ELF-1 (cell line): Measurements from ENCODE around the gene NINJ1.
"Not testable (repeated sequence)": the region's sequence is repeated elsewhere in the genome, so short reads cannot be mapped to it uniquely, and the experiment has no call there.

ENCODE experiments used
- DNase-seq: peaks from one replicate; pipeline ENCODE4 v3.0.0-alpha.2; 2016; ENCODE audit warnings: low read depth, low spot score

The NINJ1 gene

DNA sequence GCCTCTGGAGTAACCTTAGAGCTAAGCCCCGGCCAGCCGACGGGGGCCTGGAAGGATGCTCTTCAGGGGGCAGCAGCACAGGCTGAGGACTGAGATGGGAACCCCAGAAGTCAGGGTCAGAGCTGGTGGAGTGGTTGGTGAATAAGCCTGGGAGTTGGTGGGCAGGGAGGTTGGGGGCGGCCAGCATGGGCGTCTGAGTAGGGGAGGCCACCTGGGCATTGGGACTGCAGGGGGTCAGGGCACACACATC lies 14.4 kb downstream of the NINJ1 start:
- no peak for DNase-seq

DNA sequence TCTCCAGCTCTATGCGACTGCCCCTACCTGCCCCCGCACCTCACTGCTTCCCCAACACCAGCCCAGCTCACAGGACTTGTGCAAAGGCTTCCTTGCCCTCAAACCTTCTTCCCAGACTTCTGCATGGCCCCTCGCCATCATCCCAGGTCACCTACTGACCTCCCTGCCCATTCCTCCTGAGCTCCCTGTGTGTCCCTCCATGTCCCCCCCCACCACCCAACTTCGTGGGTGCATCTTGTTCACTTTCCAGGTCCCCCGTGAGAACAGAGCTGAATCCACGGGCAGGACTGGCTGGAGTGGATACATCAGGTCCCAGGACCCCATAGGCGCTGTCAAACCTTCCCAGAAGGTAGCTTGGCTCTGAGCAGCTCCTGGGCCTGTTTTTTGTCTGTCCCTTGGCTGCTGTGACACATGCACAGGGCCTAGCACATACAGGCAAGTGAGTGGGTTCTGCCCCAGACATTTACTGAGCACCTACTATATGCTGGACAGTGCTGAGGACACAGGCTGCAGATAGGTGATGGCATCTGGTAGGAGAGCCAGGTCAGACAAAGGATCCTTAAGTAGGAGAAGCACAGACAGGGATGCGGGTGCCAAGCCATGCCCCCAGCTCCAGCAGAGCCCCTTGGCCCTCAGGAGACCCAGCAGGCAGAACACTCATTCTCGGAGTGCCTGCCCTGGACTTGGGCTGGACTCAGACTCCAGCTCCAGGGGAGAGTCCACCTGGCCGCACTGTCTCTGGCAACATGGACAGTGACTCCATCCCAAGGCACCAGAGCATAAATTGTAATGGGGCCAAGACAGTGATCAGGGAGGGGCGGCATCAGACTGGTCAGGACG lies 15.0 kb downstream of the NINJ1 start:
- DNase-seq = no peak

DNA sequence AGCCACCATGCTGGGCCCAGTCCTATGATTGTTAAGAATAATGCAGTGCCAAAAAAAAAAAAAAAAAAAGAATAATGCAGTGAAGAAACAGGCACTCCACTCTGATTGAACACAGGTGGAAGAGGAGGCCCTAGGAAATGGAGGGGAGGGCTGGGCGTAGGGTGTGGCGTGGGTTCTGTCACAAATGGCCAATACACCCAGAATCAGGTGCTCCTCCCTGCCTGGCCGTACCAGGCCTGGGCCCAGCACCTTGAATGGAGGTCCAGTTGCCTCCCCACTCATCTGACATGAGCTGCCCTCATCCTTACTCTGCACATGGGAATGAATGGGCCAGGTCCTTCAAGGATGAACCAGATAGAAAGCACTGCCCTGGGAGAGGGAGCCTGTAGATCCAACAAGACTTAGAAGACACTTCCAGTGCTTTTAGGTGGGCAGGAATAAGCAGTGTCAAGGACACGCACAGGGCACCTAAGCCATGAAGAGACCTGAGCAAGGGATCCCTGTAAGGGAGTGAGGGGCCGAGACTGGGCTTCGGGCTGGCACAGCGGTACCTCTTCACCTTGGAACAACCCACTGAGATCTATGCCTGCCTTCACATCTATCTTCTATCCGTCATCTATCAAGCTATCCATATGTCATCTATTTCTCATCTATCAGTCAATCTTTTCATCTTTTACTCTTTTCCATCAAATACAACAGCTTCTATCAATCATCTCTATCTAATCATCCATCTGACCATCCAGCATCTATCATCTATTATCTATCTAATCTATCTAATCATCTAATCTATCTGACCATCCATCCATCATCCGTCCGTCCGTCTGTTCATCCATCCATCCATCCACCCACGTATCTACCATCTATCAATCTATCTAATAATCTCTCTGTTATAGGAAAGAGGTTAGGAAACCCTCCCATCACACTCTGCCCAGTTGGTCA lies 15.9 kb downstream of the NINJ1 start:
- no peak for DNase-seq

DNA sequence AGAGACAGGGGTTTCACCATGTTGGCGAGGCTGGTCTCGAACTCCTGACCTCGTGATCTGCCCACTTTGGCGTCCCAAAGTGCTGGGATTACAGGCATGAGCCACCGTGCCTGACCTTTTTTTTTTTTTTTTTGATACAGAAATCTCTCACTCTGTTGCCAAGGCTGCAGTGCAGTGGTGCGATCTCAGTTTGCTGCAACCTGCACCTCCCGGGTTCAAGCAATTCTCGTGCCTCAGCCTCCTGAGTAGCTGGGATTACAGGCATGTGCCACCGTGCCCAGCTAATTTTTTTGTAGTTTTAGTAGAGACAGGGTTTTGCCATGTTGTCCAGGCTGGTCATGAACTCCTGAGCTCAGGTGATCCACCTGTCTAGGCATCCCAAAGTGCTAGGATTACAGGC lies 16.5 kb downstream of the NINJ1 start:
- DNase-seq = not testable (repeated sequence)

DNA sequence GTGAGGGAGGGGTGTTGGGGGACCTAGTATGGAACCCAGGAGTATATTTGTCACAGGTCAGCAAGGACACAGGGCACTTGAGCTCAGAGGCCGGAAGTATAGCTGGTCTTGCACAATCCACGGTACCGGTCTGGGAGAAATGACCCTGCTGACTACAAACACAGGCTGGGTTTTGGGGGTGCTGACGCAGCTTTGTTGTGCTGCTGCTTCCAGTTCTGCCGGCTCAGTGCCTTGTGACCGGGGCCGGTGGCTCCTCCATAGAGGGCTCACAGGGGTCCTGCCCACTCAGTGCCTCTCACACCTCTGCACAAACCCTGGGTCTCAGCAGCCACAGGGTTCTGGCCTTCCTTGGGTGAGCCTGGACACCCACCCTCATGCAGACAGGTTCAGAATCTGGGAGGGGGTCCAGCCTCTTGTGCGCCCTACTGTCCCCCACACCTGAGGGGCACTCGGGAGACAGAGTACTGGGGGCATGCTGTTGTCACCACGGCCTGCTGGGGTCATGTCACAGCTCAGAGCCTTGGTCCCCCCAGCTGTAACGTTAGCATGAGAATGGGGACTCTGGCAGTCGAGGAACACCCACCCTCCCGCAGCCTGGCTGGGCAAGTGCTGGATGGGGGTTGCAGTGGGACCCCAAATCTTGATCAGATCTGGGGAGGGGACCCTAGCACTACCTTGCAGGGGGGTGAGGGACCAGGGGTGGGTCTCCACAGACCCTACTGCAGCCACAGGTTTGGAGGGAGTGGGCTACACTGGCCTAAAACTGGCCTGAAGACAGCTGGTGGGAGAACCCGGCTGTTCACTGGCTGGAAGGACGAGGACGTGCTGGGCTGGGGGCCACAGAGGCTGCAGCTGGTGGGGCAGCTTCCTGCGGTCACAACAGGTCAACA lies 17.7 kb downstream of the NINJ1 start:
- no peak for DNase-seq

DNA sequence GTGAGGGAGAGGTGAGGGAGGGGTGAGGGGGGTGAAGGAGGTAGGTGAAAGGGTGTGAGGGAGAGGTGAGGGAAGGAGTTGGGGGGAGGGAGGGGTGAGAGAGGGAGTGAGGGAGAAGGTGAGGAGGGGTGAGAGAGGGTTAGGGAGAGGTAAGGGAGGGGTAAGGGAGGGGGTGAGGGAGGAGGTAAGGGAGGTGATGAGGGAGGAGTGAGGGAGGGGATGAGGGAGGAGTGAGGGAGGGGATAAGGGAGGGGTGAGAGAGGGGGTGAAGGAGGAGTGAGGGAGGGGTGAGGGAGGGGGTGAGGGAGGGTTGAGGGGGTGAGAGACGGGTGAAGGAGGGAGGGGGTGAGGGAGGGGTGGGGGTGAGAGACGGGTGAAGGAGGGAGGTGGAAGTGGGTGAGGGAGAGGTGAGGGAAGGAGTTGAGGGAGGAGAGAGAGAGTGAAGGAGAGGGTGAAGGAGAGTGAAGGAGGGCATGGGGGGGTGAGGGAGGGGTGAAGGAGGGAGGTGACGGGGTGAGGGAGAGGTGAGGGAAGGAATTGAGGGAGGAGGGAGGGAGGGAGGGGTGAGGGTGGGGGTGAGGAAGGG lies 18.5 kb downstream of the NINJ1 start:
- DNase-seq = no peak

DNA sequence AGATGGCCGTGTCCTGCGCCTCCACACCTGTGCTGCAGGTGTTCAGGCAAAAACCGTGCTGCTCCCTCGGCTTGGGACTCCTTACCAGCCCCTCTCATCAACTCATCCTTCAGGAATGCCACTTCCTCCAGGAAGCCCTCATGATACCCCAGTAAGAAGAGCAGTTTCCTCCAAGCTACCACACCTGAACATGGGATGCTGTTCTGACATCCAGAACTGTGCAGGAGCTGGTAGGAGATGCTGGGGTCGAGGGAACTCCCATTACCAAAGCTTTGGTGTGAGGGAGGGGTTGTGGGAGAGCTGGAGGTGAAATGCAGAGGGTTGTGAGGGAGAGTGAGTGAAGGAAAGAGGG lies 19.1 kb downstream of the NINJ1 start:
- DNase-seq = no peak

DNA sequence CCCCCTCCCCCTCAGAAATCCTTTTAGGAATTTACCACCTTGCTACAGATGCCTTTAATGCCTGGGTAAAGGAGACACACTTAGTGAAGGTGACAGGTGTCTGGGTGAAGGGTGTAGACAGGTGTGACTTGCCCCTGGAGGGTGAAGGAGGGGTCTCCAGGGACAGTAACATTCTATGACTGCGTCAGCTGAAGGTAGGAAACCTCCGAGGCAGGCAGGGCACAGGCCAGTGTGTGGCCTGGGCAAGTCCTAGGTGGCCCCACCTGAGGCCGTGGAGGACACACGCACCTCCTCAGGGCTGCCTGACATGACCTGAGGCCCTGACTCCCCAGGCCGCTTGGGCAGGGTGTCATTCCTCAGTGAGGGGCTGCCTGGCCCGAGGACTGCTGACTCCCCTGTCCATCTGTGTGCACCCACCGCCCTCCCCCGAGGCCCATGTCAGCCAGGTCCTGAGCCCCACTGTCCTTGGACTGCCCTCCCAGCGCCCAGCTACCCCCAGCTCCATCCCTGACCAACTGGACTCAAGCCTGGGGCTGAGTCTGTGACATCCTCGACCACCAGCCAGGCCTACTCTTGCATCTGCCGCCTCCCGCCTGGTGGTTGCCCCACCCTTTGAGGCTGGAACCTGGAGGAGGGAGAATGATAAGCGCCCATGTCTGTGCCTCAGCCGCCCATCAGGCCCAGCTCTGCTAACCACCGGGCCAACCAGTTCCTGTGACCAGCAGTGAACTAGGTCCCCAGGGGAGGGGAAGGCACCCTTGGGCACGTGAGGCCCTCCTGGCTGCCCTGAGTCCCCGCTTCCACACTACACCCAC lies 19.7 kb downstream of the NINJ1 start:
- no peak for DNase-seq

DNA sequence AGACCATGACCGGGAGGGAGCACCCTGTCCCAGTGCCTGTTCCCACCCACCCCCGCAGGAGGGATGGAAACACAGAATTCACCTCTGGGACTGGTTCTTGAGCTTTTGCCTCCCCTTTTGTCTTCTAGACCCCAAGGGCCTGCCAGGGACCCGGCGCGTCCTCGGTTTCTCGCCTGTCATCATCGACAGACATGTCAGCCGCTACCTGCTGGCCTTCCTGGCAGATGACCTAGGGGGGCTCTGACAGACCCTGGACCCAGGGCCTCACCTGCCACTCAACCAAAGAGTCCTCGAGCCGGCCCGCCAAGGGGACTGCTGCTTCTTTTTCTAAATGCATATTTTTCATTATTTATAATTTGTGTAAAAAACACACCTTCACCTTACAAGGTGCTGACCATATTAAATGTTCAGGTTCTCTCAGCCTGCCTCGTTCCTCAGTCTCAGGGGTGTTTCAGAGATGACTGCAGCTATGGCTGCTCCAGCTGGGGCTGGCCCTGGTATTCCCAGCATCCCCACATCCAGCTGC lies 21.1 kb downstream of the NINJ1 start:
- no peak for DNase-seq

DNA sequence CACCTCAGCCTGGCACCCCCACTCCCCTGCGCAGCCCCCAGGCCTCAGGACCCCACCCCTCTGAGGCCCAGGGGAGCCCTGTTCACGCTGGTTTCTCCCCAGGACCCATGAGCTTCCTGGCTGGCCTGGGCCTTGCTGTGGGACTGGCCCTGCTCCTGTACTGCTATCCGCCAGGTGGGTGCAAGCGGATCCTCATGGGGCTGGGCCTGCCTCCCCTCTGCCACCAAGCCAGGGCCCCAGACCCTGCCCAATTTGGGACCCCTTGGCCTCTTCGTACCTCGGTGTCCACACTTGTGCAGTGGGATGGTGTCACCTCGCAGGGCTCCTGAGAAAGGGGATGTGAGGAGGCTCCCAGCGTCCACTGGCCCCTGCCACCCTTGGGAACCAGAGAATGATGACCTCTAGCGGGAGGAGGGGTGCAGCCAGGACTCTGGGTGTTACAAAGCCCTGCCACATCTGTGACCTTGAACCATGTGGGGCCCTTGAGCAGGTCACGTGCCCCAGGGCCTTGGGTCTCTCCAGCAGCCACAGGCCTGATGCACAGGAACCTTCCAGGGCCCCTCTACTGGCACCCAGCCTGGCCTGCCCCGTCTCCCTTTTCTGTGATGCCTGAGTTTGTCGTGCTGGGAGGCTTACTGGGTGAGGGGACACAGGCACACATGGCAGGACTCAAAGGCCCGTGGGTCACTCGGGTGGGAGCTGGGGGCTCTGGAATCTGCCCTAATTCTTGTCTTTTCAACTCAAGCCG lies 21.8 kb downstream of the NINJ1 start:
- no peak for DNase-seq

DNA sequence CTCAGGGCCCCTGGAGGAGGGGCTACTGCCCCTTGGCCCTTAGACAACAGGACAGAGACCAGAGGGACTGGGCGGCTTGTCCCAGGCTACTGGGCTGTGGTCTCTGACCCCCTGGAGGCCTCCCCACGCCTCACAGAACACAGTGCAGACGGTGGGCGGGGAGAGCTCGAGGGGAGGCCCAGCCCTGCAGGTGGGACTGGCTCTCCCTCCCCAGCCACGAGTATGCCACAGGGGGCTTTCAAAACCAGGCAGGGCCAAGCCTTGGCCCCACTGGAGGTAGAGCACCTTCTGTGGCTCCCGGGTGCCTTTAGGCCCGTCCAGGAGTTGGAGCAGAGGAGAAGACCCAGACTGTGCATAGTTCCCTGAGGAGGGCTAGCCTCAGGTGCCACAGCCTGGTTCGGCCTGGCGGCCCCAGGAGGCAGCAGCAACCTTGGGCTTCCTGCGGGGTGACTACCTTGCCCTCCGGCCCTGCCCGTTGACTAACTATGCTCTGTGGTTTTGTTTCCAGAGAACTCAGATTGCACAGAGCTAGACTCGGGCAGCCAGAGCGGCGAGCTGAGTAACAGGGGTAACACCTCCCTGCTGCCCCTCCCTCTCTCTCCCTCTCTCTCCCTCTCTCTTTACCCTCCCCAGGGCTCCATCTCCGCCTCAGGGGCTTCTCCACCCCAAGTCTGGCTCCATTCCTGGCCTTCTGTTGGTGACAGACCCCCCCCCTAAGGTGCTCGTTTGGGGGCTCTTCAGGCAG lies 22.5 kb downstream of the NINJ1 start:
- DNase-seq = no peak

DNA sequence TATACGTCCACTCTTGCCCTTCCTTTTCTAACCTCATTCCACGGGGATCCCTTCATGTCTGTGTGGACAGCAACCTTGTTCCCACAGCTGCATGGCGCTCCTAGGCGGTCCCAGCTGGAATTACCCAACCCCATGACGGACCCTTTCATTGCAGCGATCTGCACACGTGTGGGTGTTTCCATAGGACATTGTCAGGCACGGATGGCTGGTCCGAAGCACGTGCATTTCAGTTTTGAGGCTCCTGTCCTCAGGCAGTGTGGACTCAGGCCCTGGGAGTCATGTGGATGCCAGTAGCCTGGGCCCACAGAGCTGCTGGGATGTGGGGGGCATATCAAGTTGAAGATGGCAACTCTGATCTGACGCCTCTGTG lies 23.1 kb downstream of the NINJ1 start:
- no peak for DNase-seq

DNA sequence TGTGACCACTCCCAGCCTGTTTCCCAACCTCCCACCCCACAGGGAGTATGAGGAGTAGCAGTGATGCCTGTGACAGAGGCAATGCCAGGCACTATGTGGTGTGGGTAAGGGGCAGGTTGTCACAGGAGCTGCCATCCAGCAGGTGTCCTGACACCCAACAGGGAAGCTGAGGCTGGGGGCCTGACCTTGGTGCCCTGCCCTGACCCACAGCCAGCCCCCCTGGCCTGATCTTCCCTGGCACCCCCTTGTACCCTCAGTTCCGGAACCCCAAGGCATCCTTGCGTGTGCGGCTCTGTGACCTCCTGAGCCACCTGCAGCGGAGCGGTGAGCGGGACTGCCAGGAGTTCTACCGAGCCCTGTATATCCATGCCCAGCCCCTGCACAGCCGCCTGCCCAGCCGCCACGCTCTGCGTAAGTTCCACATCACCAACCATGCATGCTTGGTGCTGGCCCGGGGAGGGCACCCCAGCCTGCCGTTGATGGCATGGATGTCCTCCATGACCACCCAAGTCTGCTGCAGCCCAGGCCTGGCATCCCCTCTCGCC lies 23.7 kb downstream of the NINJ1 start:
- no peak for DNase-seq

DNA sequence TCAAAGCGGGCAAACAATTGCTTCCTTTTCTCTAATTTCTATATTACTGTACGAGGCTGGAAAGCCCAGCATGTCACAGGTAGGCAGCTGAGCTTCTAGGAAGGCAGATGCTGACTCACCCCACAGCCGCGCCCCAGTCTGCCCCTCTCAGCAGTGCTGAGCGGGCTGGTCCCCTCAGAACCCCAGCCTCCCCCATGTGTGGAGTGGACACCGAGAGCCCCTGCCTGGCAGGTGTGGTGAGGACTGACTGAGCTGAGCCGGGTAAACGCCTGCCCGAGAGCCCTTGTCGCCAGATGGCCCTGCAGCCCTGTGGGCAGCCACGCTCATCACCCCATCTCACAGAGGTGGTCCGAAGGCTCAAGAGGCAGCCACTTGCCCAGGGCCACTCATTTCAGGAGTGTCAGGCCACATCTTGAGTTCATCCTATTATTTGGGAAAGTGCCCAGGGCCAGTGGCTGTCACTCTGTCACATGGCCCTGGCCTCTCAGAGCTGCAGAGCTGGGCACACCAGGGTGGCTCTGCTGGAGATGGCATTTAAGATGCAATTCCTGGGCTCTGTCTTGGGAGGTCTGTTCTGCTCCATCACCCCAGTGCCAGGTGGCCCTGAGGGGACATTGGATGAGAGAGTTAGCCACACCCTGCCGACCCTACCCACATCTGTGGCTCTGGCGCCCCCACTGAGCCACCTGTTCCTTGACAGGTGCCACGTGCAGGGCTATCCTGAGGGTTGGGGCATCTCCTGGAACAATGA lies 25.6 kb downstream of the NINJ1 start:
- no peak for DNase-seq

DNA sequence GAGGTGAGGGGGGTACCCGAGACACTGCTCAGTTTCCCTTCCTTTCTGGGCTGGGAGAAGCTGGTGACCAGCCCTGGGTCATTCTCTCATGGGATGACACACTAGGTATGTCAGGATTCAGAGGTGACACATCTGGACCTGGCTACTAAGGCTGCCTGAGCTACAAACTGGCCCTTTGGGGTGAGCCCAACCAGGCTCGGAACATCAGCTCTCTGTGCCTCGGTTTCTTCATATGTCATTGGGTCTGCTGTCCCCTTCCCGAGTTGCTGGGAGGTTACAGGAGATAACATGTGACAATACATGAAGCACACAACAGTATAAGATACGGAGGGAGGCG lies 26.3 kb downstream of the NINJ1 start:
- DNase-seq = no peak

DNA sequence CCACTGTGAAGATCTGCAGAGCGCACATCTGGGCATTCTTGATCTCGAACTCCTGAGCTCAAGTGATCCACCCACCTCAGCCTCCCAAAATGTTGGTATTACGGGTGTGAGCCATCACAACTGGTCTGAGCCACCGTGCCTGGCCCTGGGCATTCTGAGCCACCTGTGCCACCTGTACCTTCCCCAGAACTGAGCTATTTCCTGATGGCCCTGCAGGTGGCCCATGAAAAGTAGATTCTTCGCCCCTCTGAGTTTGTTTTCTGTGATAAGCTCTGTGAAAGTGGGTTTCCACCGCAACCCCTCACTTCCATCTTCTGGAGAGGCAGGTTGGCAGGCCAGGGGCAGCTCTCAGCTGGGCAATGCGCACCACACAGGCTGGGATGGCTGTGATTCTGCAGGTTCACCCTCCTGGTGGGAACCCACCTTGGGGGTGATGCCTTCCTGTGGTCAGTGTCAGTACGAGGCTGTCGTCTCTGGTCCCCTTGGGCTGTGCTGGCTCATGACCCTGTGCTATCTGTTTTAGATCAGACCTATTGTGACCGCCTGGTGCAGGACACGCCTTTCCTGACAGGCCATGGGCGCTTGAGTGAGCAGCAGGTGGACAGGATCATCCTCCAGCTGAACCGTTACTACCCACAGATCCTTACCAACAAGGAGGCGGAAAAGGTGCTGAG lies 26.8 kb downstream of the NINJ1 start:
- DNase-seq = no peak

DNA sequence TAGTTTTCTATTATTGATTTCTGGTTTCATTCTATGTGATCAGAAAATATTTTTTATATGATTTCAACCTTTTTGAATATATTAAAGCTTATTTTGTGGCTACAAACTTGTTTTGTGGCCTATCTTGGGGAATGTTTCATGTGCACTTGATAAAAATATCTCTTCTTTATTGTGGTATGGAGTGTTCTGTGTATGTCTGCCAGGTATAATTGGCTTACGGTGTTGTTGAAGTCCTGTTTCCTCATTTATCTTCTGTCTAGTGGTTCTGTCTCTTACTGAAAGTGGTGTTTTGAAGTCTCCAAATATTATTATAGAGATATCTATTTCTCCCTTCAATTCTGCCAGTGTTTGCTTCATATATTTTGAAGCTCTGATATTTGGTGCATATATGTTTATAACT lies 28.4 kb downstream of the NINJ1 start:
- DNase-seq = no peak

DNA sequence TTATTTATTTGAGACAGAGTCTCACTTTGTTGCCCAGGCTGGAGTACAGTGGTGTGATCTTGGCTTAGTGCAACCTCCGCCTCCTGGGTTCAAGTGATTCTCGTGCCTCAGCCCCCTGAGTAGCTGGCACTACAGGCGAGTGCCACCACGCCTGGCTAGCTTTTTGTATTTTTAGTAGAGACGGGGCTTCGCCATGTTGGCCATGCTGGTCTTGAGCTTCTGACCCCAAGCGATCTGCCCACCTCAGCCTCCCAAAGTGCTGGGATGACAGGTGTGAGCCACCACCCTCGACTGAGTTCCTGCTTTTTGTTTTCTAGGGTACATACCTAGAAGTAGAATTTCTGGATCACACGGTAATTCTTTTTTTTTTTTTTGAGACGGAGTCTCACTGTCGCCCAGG lies 33.0 kb downstream of the NINJ1 start:
- not testable (repeated sequence) for DNase-seq
